HG02759 (cell line): Measurements from ENCODE around the gene STARD5.
A peak's percentile ranks its signal among the peaks of the same experiment; 100 is the strongest.

Experiments
- ATAC-seq: cut with Tn5 transposase; IDR thresholded peaks from one replicate; pipeline ENCODE4 v1.9.1; 2021; ENCODE audit warnings: mild to moderate bottlenecking, moderate library complexity; ENCODE audit not compliant: unreplicated experiment

Gene STARD5

GRCh38 chr15:81314378-81314777, 9.6 kb downstream of the STARD5 start:
- no peak for ATAC-seq

DNA sequence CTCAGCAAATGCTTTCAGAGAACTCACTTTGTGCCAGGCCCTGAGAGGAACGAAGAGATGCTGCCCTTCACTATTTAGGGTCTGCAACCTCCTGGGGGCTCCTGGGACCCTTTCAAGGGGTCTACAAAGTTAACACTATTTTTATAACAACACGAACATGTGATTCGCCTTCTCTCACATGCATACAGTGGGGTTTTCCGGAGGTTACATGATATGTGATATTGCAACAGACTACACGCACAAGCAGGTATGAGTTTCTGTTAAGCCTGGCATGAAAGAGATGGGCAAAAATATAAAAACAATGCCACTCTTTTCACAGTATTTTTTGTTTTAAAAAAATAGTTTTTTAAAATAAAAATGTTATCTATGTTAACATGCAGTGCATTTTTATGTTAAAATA, 10.3 kb downstream of the STARD5 start:
- ATAC-seq: no peak

DNA sequence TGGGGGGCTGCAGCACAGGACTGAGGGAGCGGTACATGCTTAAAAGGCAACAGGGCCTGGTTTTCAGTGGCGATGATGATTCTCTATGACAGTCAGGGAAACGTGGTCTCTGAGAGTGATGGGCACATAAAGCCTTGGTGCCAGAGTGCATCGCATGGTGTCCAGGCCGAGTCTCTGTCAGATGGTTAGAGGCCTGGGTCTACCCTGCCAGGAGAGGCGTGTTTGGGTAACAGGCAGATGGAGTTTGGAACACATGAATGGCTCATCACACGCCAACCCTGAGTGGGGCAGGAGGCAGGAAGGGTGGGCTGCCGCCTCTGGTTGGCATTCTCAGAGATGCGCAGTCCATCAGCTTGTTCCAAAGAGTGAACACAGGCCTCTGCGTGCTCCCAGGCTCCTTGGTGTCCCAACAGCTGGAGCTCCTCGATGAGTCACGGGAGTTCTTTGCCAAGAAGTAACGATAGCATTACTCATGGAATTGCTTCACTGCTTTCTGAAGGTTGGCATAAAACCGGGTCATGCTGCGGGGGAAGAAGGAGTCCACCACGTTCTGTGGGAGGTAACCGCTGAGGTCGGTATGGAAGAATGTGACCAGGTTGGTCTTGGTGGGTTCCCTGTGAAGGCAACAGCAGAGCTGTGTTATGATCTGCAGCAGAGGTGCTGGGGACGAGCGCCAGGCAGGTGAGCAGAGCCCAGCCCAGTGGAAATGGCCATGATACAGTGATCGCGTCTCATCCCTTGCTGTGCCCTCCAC, 11.0 kb downstream of the STARD5 start:
- no peak for ATAC-seq

GRCh38 chr15:81311752-81312464, 12.0 kb downstream of the STARD5 start:
- peak; percentile 51 for ATAC-seq

DNA sequence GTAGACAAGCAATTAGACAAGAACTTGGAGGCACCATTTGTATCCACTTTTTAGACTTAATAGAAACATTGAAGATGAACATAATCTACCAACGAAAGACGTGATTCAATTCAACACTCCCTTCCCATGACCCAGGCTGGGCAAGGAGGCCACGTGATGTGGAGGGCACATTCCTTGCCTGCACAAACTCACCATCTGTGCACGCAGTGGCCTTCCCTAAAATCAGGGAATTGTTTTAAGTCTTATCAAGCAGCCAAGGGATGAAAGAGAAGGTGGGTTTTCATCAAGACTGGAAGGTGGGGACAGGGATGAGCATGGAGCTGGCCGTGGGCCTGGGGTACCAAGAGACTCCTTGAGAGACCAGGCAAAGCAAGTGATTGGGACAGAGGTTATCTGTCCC, 13.5 kb downstream of the STARD5 start:
- no peak for ATAC-seq

- ATAC-seq: no peak
These were observed 14.1 kb downstream of the STARD5 start for GRCh38 chr15:81309647-81310450.

- ATAC-seq: no peak
These were observed 15.7 kb downstream of the STARD5 start for GRCh38 chr15:81308260-81308659.

DNA sequence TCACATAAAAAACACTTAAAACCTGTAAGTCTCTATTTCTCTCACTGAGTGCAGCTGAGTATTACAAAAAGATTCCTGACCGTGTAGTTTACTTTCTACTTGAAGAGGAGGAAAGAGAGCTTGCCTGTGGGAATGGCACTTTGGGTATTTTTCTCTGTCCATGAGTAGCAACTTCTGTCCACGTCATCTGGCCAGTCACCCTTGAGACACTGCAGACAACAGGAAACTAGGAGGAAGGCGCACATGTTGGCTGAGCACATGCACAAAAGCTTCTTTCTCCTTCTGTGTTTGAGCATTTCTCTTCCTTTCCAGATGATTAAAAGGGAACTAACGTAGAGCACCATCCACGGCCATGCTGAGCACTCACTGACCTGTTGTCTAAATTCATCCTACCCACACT, 19.7 kb downstream of the STARD5 start:
- ATAC-seq: no peak

DNA sequence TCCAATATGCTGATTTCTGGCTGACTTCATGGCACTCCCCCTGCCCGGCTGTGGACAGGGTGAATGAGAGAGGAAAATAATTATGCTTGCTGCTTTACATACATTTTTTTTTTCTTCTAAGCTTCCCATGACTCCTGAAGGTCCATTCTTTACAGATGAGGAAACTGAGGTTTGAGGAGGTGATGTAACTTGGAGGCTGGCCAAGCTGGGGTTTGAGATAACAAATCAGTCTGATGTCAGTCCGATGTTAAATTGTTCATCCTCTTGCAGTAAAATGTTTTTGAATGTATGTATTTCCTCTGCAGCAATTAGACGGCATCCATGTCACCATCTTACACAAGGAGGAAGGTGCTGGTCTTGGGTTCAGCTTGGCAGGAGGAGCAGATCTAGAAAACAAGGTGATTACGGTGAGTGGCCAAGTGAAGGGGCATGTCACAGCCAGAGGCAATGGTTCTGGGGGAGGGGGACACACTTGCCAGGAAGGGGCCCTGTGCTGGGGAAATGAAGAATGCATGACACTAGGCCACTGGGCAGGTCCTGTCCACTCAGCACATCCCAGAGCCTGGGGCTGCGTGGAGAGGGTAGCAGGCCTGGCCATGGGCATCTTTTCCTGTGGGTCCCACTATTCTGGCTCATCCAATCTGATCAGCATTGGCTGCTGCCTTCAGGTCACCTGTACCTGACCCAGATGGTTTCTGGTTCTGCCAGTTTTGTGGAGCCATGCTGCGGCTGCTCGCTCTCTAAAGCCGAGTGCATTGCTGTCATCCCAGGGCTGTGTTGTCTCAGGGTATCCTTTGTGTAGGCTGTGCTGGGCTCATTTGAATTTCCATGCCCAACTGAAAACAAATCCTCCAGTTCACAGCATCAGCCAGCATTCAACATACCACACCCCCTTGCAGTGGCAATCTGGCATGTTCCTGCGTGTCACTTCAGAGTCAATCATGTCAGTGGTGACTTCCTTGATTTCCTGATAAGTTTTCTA, 20.4 kb downstream of the STARD5 start:
- no peak for ATAC-seq

GRCh38 chr15:81302701-81303109, 21.2 kb downstream of the STARD5 start:
- peak; percentile 12 for ATAC-seq

DNA sequence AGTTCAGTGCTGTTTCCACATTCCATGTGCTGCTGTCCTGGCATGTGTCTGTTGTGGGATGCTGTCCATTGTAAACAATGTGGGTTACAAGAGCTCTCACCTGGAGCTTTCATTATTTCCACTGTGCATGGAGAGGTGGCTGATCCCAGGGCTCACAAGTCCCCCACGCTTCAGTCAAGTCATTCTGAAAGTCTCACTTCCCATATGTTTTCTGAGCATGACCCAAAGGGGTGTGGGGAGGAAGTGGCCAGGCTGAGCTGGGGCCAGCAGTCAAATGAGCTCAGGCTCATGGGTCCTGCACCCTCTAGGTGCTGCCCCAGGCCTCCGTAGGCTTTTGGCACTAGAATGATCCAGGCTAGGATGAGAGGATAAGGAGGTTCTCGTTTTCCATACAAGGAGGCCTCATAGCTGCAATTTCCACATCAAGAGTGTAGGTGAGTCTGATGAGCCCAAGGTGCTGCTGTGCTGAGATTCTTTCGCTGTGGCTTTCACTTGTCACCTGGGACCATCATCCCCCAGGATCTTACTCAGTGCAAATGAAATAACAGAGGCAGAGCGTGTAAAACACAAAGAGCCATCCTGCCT, 22.0 kb downstream of the STARD5 start:
- peak; percentile 80 for ATAC-seq

DNA sequence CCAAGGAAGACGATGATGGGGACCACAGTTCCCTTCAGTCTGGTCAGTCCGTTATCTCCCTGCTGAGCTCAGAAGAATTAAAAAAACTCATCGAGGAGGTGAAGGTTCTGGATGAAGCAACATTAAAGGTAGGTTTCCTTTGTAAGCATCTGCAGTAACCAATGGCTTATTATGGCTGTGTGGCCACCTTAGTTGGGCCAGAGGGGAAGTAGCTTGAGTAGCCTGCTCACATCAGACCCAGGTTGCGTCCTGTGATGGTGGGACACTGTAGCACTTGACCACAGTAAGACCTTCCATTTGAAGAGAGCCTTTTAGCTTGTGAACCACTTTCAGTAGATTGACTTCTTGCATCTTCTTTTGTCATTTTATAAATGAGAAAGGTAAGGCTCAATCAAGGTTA, 22.6 kb downstream of the STARD5 start:
- ATAC-seq: no peak

DNA sequence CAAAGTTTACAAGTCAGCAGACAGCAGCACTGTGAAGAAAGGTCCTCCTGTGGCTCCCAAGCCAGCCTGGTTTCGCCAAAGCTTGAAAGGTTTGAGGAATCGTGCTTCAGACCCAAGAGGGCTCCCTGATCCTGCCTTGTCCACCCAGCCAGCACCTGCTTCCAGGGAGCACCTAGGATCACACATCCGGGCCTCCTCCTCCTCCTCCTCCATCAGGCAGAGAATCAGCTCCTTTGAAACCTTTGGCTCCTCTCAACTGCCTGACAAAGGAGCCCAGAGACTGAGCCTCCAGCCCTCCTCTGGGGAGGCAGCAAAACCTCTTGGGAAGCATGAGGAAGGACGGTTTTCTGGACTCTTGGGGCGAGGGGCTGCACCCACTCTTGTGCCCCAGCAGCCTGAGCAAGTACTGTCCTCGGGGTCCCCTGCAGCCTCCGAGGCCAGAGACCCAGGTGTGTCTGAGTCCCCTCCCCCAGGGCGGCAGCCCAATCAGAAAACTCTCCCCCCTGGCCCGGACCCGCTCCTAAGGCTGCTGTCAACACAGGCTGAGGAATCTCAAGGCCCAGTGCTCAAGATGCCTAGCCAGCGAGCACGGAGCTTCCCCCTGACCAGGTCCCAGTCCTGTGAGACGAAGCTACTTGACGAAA, 24.2 kb downstream of the STARD5 start:
- ATAC-seq: no peak

DNA sequence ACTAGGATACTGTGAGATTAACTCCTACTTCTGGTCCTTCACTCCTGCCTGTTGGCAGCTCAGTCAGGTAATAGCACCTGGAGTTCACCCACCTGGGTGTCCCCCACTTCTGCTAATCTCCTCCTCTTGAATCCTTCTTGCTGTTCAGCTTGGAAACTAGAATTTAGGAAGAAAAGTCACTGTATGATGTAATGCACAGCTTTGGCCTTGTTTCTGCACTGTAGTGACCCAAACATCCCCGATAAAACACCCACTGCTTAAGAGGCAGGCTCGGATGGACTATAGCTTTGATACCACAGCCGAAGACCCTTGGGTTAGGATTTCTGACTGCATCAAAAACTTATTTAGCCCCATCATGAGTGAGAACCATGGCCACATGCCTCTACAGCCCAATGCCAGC, 24.8 kb downstream of the STARD5 start:
- no peak for ATAC-seq

GRCh38 chr15:81298611-81299010, 25.3 kb downstream of the STARD5 start:
- no peak for ATAC-seq

DNA sequence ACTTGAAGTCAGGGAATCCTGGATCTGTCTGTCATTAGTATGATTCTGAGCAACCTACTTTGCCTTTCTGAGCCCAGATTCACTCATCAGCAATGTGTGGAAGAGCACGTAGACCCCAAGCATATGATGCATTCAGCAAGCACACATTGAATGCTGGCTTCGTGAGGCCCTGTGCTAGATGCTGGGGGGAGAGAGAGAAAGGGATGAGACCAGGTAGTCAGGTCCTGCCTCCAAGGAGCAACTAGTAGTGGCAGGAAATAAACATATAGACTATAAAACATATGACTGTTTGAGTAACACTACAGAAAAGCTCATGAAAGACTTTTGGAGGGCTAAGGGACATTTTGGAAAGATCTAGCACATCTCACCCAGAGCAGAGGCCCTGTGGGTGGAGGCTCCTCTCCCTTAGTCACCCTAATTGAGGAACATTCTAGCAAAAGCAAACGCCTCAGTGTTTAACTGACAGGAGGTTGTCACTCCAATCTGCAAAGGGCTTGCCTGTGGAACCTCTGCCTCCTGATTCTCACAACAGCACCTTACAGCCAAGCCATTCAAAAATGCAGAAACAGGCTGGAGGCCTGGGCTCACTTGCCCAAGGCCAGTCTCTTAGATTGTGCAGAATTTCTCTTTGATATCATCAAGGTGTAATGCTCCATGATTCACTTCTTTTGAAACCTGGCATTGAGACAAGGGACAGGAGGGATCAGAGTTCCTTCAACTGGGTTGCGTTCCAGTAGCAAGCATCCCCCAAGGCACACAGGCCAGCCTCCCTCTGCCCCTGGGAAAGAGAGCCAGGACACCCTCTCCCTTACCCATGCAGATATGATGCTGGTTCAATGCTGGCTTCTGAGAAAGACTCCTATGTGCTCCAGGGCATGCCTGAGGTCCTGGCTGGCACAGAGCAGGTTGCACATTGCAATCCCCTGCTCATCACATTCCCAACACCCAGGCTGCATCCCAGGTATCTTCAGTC, 26.1 kb downstream of the STARD5 start:
- no peak for ATAC-seq

DNA sequence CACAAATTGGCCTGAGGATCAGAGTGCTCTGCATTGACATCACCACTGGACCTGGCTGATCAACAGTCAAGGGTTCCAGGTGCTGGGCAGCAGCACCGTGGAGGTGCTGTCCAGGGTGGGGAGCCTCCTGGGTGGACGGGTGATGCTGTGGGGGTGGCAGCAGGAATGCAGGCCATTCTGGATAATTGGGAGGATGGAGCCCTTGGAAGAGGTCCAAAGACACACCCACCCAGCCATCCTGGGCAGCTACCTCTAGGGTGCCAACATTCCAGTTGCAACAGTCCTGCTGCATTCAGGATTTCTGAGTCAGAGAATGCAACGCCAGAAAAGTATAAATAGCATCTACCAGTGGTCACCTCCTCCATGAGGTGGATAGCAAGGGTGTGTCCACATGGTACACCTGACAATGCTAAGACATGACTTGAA, 26.8 kb downstream of the STARD5 start:
- ATAC-seq: no peak

- peak; percentile 43 for ATAC-seq
These were observed 27.3 kb downstream of the STARD5 start for GRCh38 chr15:81296673-81297072.
